Left lung (tissue), 10 donors: Measurements from ENCODE around the gene SUSD6. TPM values are rescaled to one million over a fixed set of nuclear protein-coding genes. Genes with fewer than 3 reads are reported as not detected.
A peak's percentile ranks its signal among the peaks of the same experiment; 100 is the strongest.

ENCODE experiments used
- ATAC-seq: fragments of 200-7000 bp; cut with Tn5 transposase; one replicate; pipeline ENCODE4 v1.9.1; 2020; ENCODE audit warnings: moderate library complexity
- DNase-seq, 4 donors: peaks; one replicate each; pipeline ENCODE4 v3.0.0-alpha.2; 2013 to 2020
- H3K27ac ChIP-seq, 2 donors: fragments of 200-600 bp; sonication (generic) in 1 of 2; one replicate each; pipeline versions ENCODE4 v1.5.0 to v1.8.0; 2020 to 2021
- H3K27me3 ChIP-seq, 2 donors: fragments of 200-600 bp; sonication (generic) in 1 of 2; one replicate each; pipeline versions ENCODE4 v1.5.0 to v1.8.0; 2020 to 2021
- H3K36me3 ChIP-seq, 2 donors: fragments of 200-600 bp; sonication (generic) in 1 of 2; one replicate each; pipeline versions ENCODE4 v1.5.0 to v1.8.0; 2020 to 2021
- H3K4me1 ChIP-seq, 2 donors: fragments of 200-600 bp; one replicate each; pipeline ENCODE4 v1.8.0; 2021
- H3K4me3 ChIP-seq, 2 donors: fragments of 200-600 bp; sonication (generic) in 1 of 2; one replicate each; pipeline versions ENCODE4 v1.5.0 to v1.8.0; 2020 to 2021; ENCODE audit warnings: mild to moderate bottlenecking in 1 of 2
- H3K9me3 ChIP-seq, 2 donors: fragments of 200-600 bp; sonication (generic) in 1 of 2; one replicate each; pipeline versions ENCODE4 v1.5.0 to v1.8.0; 2020 to 2021
- CTCF ChIP-seq, 2 donors: fragments of 200-600 bp; sonication (generic) in 1 of 2; IDR thresholded peaks; one replicate each; pipeline versions ENCODE4 v1.5.0 to v1.8.0; 2021; ENCODE audit warnings: antibody characterized with exemption in 2 of 2
- intact Hi-C, 2 donors: fragments of 100-400 bp; cut with DNase I; formaldehyde crosslinking; loops; one replicate each; pipeline versions ENCODE4 v1.11.2 to v1.14.2; 2022
- polyA plus RNA-seq, 6 donors: library from polyadenylated mRNA; unstranded; fragments of 120-200 nt; gene quantifications; one replicate each; pipeline ENCODE4 v1.2.1, GENCODE V29; 2013; ENCODE audit not compliant: insufficient read length in 6 of 6
- total RNA-seq, 2 donors: library from RNA; stranded (reverse); fragmentation: NEBNext Ultra II Directional; extraction: Animal tissue kit (Norgen Biotek cat#: 25700); gene quantifications; one replicate each; pipeline ENCODE4 v1.2.1, GENCODE V29; 2021
- donor health status: DM: no; HTN: yes; CAD: no.
- donor health status: DM: no; HTN: no; CAD: no.

Gene SUSD6
- total and polyA plus RNA-seq, 8 donors, result 27.7 to 77.4 (median 31.3) TPM

GRCh38 chr14:69664265-69664664 is 52.9 kb downstream of the SUSD6 start:
- intact Hi-C loops, result no loop called here
- Histone ChIP-seq H3K36me3 (peaks cover 0 to 17% of the 10 kb centered on the region in 2 donors), H3K27ac (peak overlapping the region in 1 of 2 donors; percentile 59), H3K27me3 (no peaks in the 10 kb centered on the region), H3K9me3 (no peaks in the 10 kb centered on the region), H3K4me3 (no peak overlapping the region), H3K4me1 (peaks cover 48 to 98% of the 10 kb centered on the region in 2 donors)
- ATAC-seq, result no peak
- DNase-seq, result no peak
- TF ChIP-seq CTCF (IDR thresholded peaks at IDR 0.05), result no peak

GRCh38 chr14:69664865-69665526 is 53.6 kb downstream of the SUSD6 start:
- Histone ChIP-seq H3K4me1 (peaks cover 48 to 98% of the 10 kb centered on the region in 2 donors), H3K9me3 (no peaks in the 10 kb centered on the region), H3K27ac (peak overlapping the region in 1 of 2 donors; percentile 59), H3K4me3 (no peak overlapping the region), H3K27me3 (no peaks in the 10 kb centered on the region), H3K36me3 (peaks cover 0 to 10% of the 10 kb centered on the region in 2 donors)
- TF ChIP-seq CTCF (IDR thresholded peaks at IDR 0.05), result no peak
- intact Hi-C loops, result no loop called here
- no peak for DNase-seq
- no peak for ATAC-seq

GRCh38 chr14:69665631-69666030 is 54.2 kb downstream of the SUSD6 start:
- ATAC-seq (no peak), DNase-seq (no peak)
- Histone ChIP-seq H3K27me3 (no peaks in the 10 kb centered on the region), H3K27ac (peak overlapping the region in 1 of 2 donors; percentile 65), H3K36me3 (peaks cover 0 to 8% of the 10 kb centered on the region in 2 donors), H3K4me3 (no peak overlapping the region), H3K9me3 (no peaks in the 10 kb centered on the region), H3K4me1 (peaks cover 43 to 99% of the 10 kb centered on the region in 2 donors)
- intact Hi-C loops, result no loop called here
- TF ChIP-seq CTCF (IDR thresholded peaks at IDR 0.05), result no peak

GRCh38 chr14:69666112-69666511 is 54.7 kb downstream of the SUSD6 start:
- Histone ChIP-seq H3K27me3 (no peaks in the 10 kb centered on the region), H3K36me3 (peaks cover 0 to 5% of the 10 kb centered on the region in 2 donors), H3K4me3 (no peak overlapping the region), H3K9me3 (no peaks in the 10 kb centered on the region), H3K27ac (peak overlapping the region in 1 of 2 donors; percentile 65), H3K4me1 (peaks cover 38 to 99% of the 10 kb centered on the region in 2 donors)
- DNase-seq (no peak), ATAC-seq (no peak)
- intact Hi-C loops, result no loop called here
- TF ChIP-seq CTCF (IDR thresholded peaks at IDR 0.05), result no peak

GRCh38 chr14:69666690-69667211 is 55.4 kb downstream of the SUSD6 start:
- H3K9me3 ChIP-seq, result no peaks in the 10 kb centered on the region
- H3K4me3 ChIP-seq, result no peak overlapping the region
- no peaks in the 10 kb centered on the region for H3K27me3 ChIP-seq
- DNase-seq (no peak), ATAC-seq (peak; percentile 7)
- peaks cover 33 to 99% of the 10 kb centered on the region in 2 donors for H3K4me1 ChIP-seq
- H3K36me3 ChIP-seq, result peaks cover 0 to 5% of the 10 kb centered on the region in 2 donors
- no peak for TF ChIP-seq CTCF (IDR thresholded peaks at IDR 0.05)
- H3K27ac ChIP-seq, result peak overlapping the region; percentile 16 to 65
- intact Hi-C loops, result no loop called here
